Measurements from ENCODE around the gene VAV3.
"Not testable (repeated sequence)": the region's sequence is repeated elsewhere in the genome, so short reads cannot be mapped to it uniquely, and the experiment has no call there.

The VAV3 gene

GRCh38 chr1:107867422-107867821, 97.6 kb downstream of the VAV3 start:
- Histone ChIP-seq H3K9me3 (ENCODE audit: control insufficient read depth in 2 of 2, low read length in 2 of 2) (no peaks in the 10 kb centered on the region), H3K4me1 (ENCODE audit: control insufficient read depth, insufficient read depth, low read length) (no peaks in the 10 kb centered on the region), H3K27me3 (ENCODE audit: control insufficient read depth in 1 of 2, insufficient read depth in 2 of 2, low read length in 2 of 2) (no peaks in the 10 kb centered on the region), H3K9ac (ENCODE audit: low read length in 2 of 2) (no peak overlapping the region), H3K27ac (ENCODE audit: low read length) (no peak overlapping the region), H3K36me3 (ENCODE audit: control insufficient read depth in 2 of 2, insufficient read depth in 2 of 2, low read length in 2 of 2) (no peaks in the 10 kb centered on the region), H3K4me3 (ENCODE audit: low read length in 2 of 2) (no peak overlapping the region)

GRCh38 chr1:107866870-107867269, 98.1 kb downstream of the VAV3 start:
- Histone ChIP-seq H3K4me3 (ENCODE audit: low read length in 2 of 2) (no peak overlapping the region), H3K9me3 (ENCODE audit: control insufficient read depth in 2 of 2, low read length in 2 of 2) (no peaks in the 10 kb centered on the region), H3K4me1 (ENCODE audit: control insufficient read depth, insufficient read depth, low read length) (no peaks in the 10 kb centered on the region), H3K27me3 (ENCODE audit: control insufficient read depth in 1 of 2, insufficient read depth in 2 of 2, low read length in 2 of 2) (no peaks in the 10 kb centered on the region), H3K9ac (ENCODE audit: low read length in 2 of 2) (no peak overlapping the region), H3K36me3 (ENCODE audit: control insufficient read depth in 2 of 2, insufficient read depth in 2 of 2, low read length in 2 of 2) (no peaks in the 10 kb centered on the region), H3K27ac (ENCODE audit: low read length) (no peak overlapping the region)

GRCh38 chr1:107865627-107866026, 99.4 kb downstream of the VAV3 start:
- no peaks in the 10 kb centered on the region for H3K9me3 ChIP-seq (ENCODE audit: control insufficient read depth in 2 of 2, low read length in 2 of 2)
- no peaks in the 10 kb centered on the region for H3K4me1 ChIP-seq (ENCODE audit: control insufficient read depth, insufficient read depth, low read length)
- no peak overlapping the region for H3K9ac ChIP-seq (ENCODE audit: low read length in 2 of 2)
- H3K27me3 ChIP-seq (ENCODE audit: control insufficient read depth in 1 of 2, insufficient read depth in 2 of 2, low read length in 2 of 2): no peaks in the 10 kb centered on the region
- no peak overlapping the region for H3K4me3 ChIP-seq (ENCODE audit: low read length in 2 of 2)
- no peaks in the 10 kb centered on the region for H3K36me3 ChIP-seq (ENCODE audit: control insufficient read depth in 2 of 2, insufficient read depth in 2 of 2, low read length in 2 of 2)
- H3K27ac ChIP-seq (ENCODE audit: low read length): no peak overlapping the region

GRCh38 chr1:107863342-107863741, 101.6 kb downstream of the VAV3 start:
- Histone ChIP-seq H3K27ac (ENCODE audit: low read length) (no peak overlapping the region), H3K4me3 (ENCODE audit: low read length in 2 of 2) (no peak overlapping the region)

GRCh38 chr1:107862064-107862463, 102.9 kb downstream of the VAV3 start:
- H3K27ac ChIP-seq (ENCODE audit: low read length): no peak overlapping the region
- no peaks in the 10 kb centered on the region for H3K36me3 ChIP-seq (ENCODE audit: control insufficient read depth in 2 of 2, insufficient read depth in 2 of 2, low read length in 2 of 2)
- H3K4me3 ChIP-seq (ENCODE audit: low read length in 2 of 2): no peak overlapping the region
- H3K9ac ChIP-seq (ENCODE audit: low read length in 2 of 2): no peak overlapping the region
- H3K27me3 ChIP-seq (ENCODE audit: control insufficient read depth in 1 of 2, insufficient read depth in 2 of 2, low read length in 2 of 2): no peaks in the 10 kb centered on the region
- no peaks in the 10 kb centered on the region for H3K9me3 ChIP-seq (ENCODE audit: control insufficient read depth in 2 of 2, low read length in 2 of 2)
- H3K4me1 ChIP-seq (ENCODE audit: control insufficient read depth, insufficient read depth, low read length): no peaks in the 10 kb centered on the region

More at GRCh38 chr1:107863342-107863741, 101.6 kb downstream of the VAV3 start:
- Histone ChIP-seq H3K36me3 (ENCODE audit: control insufficient read depth in 2 of 2, insufficient read depth in 2 of 2, low read length in 2 of 2) (no peaks in the 10 kb centered on the region), H3K9me3 (ENCODE audit: control insufficient read depth in 2 of 2, low read length in 2 of 2) (no peaks in the 10 kb centered on the region), H3K4me1 (ENCODE audit: control insufficient read depth, insufficient read depth, low read length) (no peaks in the 10 kb centered on the region), H3K9ac (ENCODE audit: low read length in 2 of 2) (no peak overlapping the region), H3K27me3 (ENCODE audit: control insufficient read depth in 1 of 2, insufficient read depth in 2 of 2, low read length in 2 of 2) (no peaks in the 10 kb centered on the region)

- no peak overlapping the region for H3K4me3 ChIP-seq (ENCODE audit: low read length in 2 of 2)
- H3K36me3 ChIP-seq (ENCODE audit: control insufficient read depth in 2 of 2, insufficient read depth in 2 of 2, low read length in 2 of 2): no peaks in the 10 kb centered on the region
- no peaks in the 10 kb centered on the region for H3K9me3 ChIP-seq (ENCODE audit: control insufficient read depth in 2 of 2, low read length in 2 of 2)
- no peaks in the 10 kb centered on the region for H3K27me3 ChIP-seq (ENCODE audit: control insufficient read depth in 1 of 2, insufficient read depth in 2 of 2, low read length in 2 of 2)
- no peaks in the 10 kb centered on the region for H3K4me1 ChIP-seq (ENCODE audit: control insufficient read depth, insufficient read depth, low read length)
- H3K9ac ChIP-seq (ENCODE audit: low read length in 2 of 2): no peak overlapping the region
- H3K27ac ChIP-seq (ENCODE audit: low read length): no peak overlapping the region
These were observed 106.7 kb downstream of the VAV3 start for GRCh38 chr1:107858323-107858722.

GRCh38 chr1:107851418-107851817, 113.6 kb downstream of the VAV3 start:
- Histone ChIP-seq H3K27ac (ENCODE audit: low read length) (no peak overlapping the region), H3K36me3 (ENCODE audit: control insufficient read depth in 2 of 2, insufficient read depth in 2 of 2, low read length in 2 of 2) (no peaks in the 10 kb centered on the region), H3K27me3 (ENCODE audit: control insufficient read depth in 1 of 2, insufficient read depth in 2 of 2, low read length in 2 of 2) (no peaks in the 10 kb centered on the region), H3K9me3 (ENCODE audit: control insufficient read depth in 2 of 2, low read length in 2 of 2) (no peaks in the 10 kb centered on the region), H3K4me1 (ENCODE audit: control insufficient read depth, insufficient read depth, low read length) (no peaks in the 10 kb centered on the region), H3K4me3 (ENCODE audit: low read length in 2 of 2) (no peak overlapping the region), H3K9ac (ENCODE audit: low read length in 2 of 2) (no peak overlapping the region)

GRCh38 chr1:107844541-107845194, 120.3 kb downstream of the VAV3 start:
- not testable (repeated sequence) for H3K27me3 ChIP-seq (ENCODE audit: control insufficient read depth in 1 of 2, insufficient read depth in 2 of 2, low read length in 2 of 2); H3K4me1 ChIP-seq (ENCODE audit: control insufficient read depth, insufficient read depth, low read length); H3K36me3 ChIP-seq (ENCODE audit: control insufficient read depth in 2 of 2, insufficient read depth in 2 of 2, low read length in 2 of 2); H3K27ac ChIP-seq (ENCODE audit: low read length); H3K9ac ChIP-seq (ENCODE audit: low read length in 2 of 2); H3K9me3 ChIP-seq (ENCODE audit: control insufficient read depth in 2 of 2, low read length in 2 of 2); H3K4me3 ChIP-seq (ENCODE audit: low read length in 2 of 2)

GRCh38 chr1:107843989-107844388, 121.0 kb downstream of the VAV3 start:
- H3K36me3 ChIP-seq (ENCODE audit: control insufficient read depth in 2 of 2, insufficient read depth in 2 of 2, low read length in 2 of 2): no peaks in the 10 kb centered on the region
- H3K27ac ChIP-seq (ENCODE audit: low read length): no peak overlapping the region
- H3K4me1 ChIP-seq (ENCODE audit: control insufficient read depth, insufficient read depth, low read length): no peaks in the 10 kb centered on the region
- no peaks in the 10 kb centered on the region for H3K9me3 ChIP-seq (ENCODE audit: control insufficient read depth in 2 of 2, low read length in 2 of 2)
- H3K4me3 ChIP-seq (ENCODE audit: low read length in 2 of 2): no peak overlapping the region
- H3K9ac ChIP-seq (ENCODE audit: low read length in 2 of 2): no peak overlapping the region
- no peaks in the 10 kb centered on the region for H3K27me3 ChIP-seq (ENCODE audit: control insufficient read depth in 1 of 2, insufficient read depth in 2 of 2, low read length in 2 of 2)

GRCh38 chr1:107842241-107842640, 122.7 kb downstream of the VAV3 start:
- no peak overlapping the region for H3K9ac ChIP-seq (ENCODE audit: low read length in 2 of 2)
- H3K27ac ChIP-seq (ENCODE audit: low read length): no peak overlapping the region
- H3K4me3 ChIP-seq (ENCODE audit: low read length in 2 of 2): no peak overlapping the region
- no peaks in the 10 kb centered on the region for H3K27me3 ChIP-seq (ENCODE audit: control insufficient read depth in 1 of 2, insufficient read depth in 2 of 2, low read length in 2 of 2)
- no peaks in the 10 kb centered on the region for H3K4me1 ChIP-seq (ENCODE audit: control insufficient read depth, insufficient read depth, low read length)
- no peaks in the 10 kb centered on the region for H3K9me3 ChIP-seq (ENCODE audit: control insufficient read depth in 2 of 2, low read length in 2 of 2)
- H3K36me3 ChIP-seq (ENCODE audit: control insufficient read depth in 2 of 2, insufficient read depth in 2 of 2, low read length in 2 of 2): no peaks in the 10 kb centered on the region

GRCh38 chr1:107840725-107841124, 124.3 kb downstream of the VAV3 start:
- Histone ChIP-seq H3K4me1 (ENCODE audit: control insufficient read depth, insufficient read depth, low read length) (no peaks in the 10 kb centered on the region), H3K9me3 (ENCODE audit: control insufficient read depth in 2 of 2, low read length in 2 of 2) (no peaks in the 10 kb centered on the region), H3K4me3 (ENCODE audit: low read length in 2 of 2) (no peak overlapping the region), H3K36me3 (ENCODE audit: control insufficient read depth in 2 of 2, insufficient read depth in 2 of 2, low read length in 2 of 2) (no peaks in the 10 kb centered on the region), H3K27me3 (ENCODE audit: control insufficient read depth in 1 of 2, insufficient read depth in 2 of 2, low read length in 2 of 2) (no peaks in the 10 kb centered on the region), H3K9ac (ENCODE audit: low read length in 2 of 2) (no peak overlapping the region), H3K27ac (ENCODE audit: low read length) (no peak overlapping the region)
